Aorta (tissue), 5 donors: ENCODE measurements around the gene GRB10. TPM values are rescaled to one million over a fixed set of nuclear protein-coding genes. Genes with fewer than 3 reads are reported as not detected.
A peak's percentile ranks its signal among the peaks of the same experiment; 100 is the strongest.

Experiments
- ATAC-seq: fragments of 200-7000 bp; cut with Tn5 transposase; one replicate; pipeline ENCODE4 v1.9.1; 2022; ENCODE audit warnings: moderate library complexity; ENCODE audit not compliant: low FRiP score
- DNase-seq, 2 donors: peaks; one replicate each; pipeline ENCODE4 v3.0.0-alpha.2; 2020
- H3K27ac ChIP-seq, 2 donors: one replicate each; pipeline ENCODE4 v1.5.1; 2013; ENCODE audit warnings: low read length in 2 of 2, mild to moderate bottlenecking in 2 of 2, moderate library complexity in 2 of 2, control low read depth in 1 of 2, inconsistent platforms in 1 of 2, low read depth in 1 of 2
- H3K27me3 ChIP-seq, 2 donors: one replicate each; pipeline ENCODE4 v1.6.1; 2013; ENCODE audit warnings: control low read depth in 1 of 2, low read length in 1 of 2, mild to moderate bottlenecking in 1 of 2, moderate library complexity in 1 of 2; ENCODE audit not compliant: insufficient read depth in 2 of 2, control insufficient read depth in 1 of 2
- H3K36me3 ChIP-seq, 2 donors: one replicate each; pipeline ENCODE4 v1.6.1; 2013; ENCODE audit warnings: control low read depth in 1 of 2, low read length in 1 of 2, mild to moderate bottlenecking in 1 of 2; ENCODE audit not compliant: insufficient read depth in 2 of 2, control insufficient read depth in 1 of 2
- H3K4me1 ChIP-seq, 2 donors: one replicate each; pipeline ENCODE4 v1.6.1; 2013; ENCODE audit warnings: low read length in 2 of 2, control low read depth in 1 of 2, mild to moderate bottlenecking in 1 of 2, moderate library complexity in 1 of 2; ENCODE audit not compliant: insufficient read depth in 2 of 2, control insufficient read depth in 1 of 2
- H3K4me3 ChIP-seq, 2 donors: one replicate each; pipeline ENCODE4 v1.5.1; 2013; ENCODE audit warnings: low read length in 2 of 2, control low read depth in 1 of 2, mild to moderate bottlenecking in 1 of 2
- H3K9me3 ChIP-seq: one replicate; pipeline ENCODE4 v1.6.1; 2013; ENCODE audit warnings: mild to moderate bottlenecking, low read length; ENCODE audit not compliant: control insufficient read depth
- WGBS, 2 donors: extraction: QIAGEN DNeasy Blood & Tissue Kit; methylation state at CpG; one replicate each; pipeline ENCODE4 v1.1.7; 2013; 5-methylcytosine and 5-hydroxymethylcytosine counted together
- intact Hi-C, 2 donors: fragments of 100-400 bp; cut with DNase I; formaldehyde crosslinking; loops; one replicate each; pipeline versions ENCODE4 v1.14.2 to v1.15.0; 2022
- polyA plus RNA-seq, 2 donors: library from polyadenylated mRNA; stranded (reverse); fragments of 200-250 nt; gene quantifications; one replicate each; pipeline ENCODE4 v1.2.3, GENCODE V29; 2013
- total RNA-seq, 2 donors: library from RNA; stranded (reverse); fragmentation: NEBNext Ultra II Directional; extraction: Animal tissue kit (Norgen Biotek cat#: 25700); gene quantifications; one replicate each; pipeline ENCODE4 v1.2.1, GENCODE V29; 2021
- donor health status: healthy with polysubstance abuse.
- donor health status: Bipolar disorder and iron deficiency.
- donor health status: DM: no; HTN: no; CAD: no.
- donor health status: DM: no; HTN: no; CAD: no.
- donor health status: DM: yes; HTN: yes; CAD: no.

Gene GRB10
- total and polyA plus RNA-seq, 4 donors, result 11.8 to 108 (median 63.8) TPM

DNA sequence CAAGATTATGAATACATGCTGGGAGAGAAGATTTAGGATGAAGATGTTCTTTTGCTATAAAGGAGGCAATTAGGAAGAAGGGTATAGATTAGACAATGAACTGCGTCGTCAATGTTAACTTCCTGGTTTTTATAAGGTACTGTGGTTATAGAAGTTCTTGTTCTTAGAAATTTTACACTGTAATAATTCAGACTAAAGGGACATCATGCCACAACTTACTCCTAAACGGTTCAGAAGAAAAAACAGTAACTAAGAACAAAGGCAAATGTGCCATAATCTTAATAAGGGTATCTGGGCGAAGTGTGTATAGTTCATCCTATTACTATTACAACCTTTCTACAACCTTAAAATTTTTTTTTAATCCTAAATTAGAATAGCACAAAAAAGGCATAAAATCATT, 186.2 kb downstream of the GRB10 start:
- Histone ChIP-seq H3K4me3 (no peak overlapping the region), H3K36me3 (peaks cover 0 to 2% of the 10 kb centered on the region in 2 donors), H3K9me3 (no peaks in the 10 kb centered on the region), H3K27ac (no peak overlapping the region), H3K4me1 (no peaks in the 10 kb centered on the region), H3K27me3 (no peaks in the 10 kb centered on the region)
- intact Hi-C loops, result loop anchor here in 1 of 2 donors (10.0 kb wide), 2 partner anchors 132 to 468 kb away; no protein-coding TSS in a partner anchor
- no peak for ATAC-seq
- WGBS, 2 donors, result 88 to 89% methylated on average over 4 of the region's 4 CpGs
- DNase-seq, result no peak

- Histone ChIP-seq H3K4me3 (no peak overlapping the region), H3K4me1 (no peaks in the 10 kb centered on the region), H3K27me3 (no peaks in the 10 kb centered on the region), H3K9me3 (no peaks in the 10 kb centered on the region), H3K27ac (no peak overlapping the region), H3K36me3 (peaks cover 0 to 2% of the 10 kb centered on the region in 2 donors)
- WGBS, 2 donors, result 46 to 49% methylated on average over 5 of the region's 5 CpGs
- DNase-seq (no peak), ATAC-seq (peak; percentile 65)
- intact Hi-C loops, result loop anchor here in 1 of 2 donors (10.0 kb wide), 2 partner anchors 131 to 469 kb away; no protein-coding TSS in a partner anchor
These were observed 187.1 kb downstream of the GRB10 start for GRCh38 chr7:50595491-50596102.

DNA sequence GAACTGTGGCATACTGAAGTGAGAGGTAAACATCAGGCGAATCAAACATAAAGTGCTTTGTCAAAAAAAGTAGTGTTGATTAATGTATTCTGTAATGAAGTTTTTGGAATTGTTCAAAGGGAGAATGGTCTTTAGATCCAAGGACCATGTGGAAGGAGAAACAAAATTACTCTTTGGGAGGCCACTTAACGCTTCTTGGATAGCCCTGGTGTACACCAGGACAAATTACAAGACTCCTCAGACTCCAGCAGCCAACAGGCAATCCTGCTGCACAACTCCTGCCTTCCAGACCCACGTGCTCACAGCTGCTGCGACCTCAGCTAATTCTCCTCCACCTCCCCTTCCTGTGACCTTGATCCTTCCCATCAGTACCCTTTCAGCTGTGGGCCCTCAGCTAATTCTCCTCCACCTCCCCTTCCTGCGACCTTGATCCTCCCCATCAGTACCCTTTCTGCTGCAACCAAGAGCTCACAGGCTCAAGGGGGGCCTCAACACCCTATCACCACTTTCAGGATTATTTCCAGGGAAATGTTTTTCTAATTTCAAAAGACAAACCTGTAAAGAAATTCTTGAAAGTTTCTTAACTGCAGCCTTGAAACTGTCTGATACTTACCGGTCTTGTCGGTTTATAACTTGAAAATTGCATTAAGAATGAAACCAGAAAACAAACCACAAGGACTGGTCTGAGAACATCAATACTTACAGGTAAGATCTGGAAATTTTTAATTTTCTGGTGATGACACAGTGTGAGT, 187.8 kb downstream of the GRB10 start:
- no peaks in the 10 kb centered on the region for H3K27me3 ChIP-seq
- 79 to 85% methylated on average over 7 of the region's 7 CpGs for WGBS, 2 donors
- H3K4me3 ChIP-seq, result no peak overlapping the region
- no peaks in the 10 kb centered on the region for H3K4me1 ChIP-seq
- peaks cover 0 to 2% of the 10 kb centered on the region in 2 donors for H3K36me3 ChIP-seq
- ATAC-seq (no peak), DNase-seq (no peak)
- no peak overlapping the region for H3K27ac ChIP-seq
- intact Hi-C loops, result loop anchor here in 1 of 2 donors (10.0 kb wide), 2 partner anchors 130 to 470 kb away; no protein-coding TSS in a partner anchor
- no peaks in the 10 kb centered on the region for H3K9me3 ChIP-seq

GRCh38 chr7:50594136-50594535, 188.6 kb downstream of the GRB10 start:
- ATAC-seq (no peak), DNase-seq (no peak)
- no peaks in the 10 kb centered on the region for H3K27me3 ChIP-seq
- WGBS, 2 donors, result 81 to 89% methylated on average over 4 of the region's 4 CpGs
- H3K4me1 ChIP-seq, result no peaks in the 10 kb centered on the region
- H3K36me3 ChIP-seq, result peaks cover 0 to 2% of the 10 kb centered on the region in 2 donors
- H3K27ac ChIP-seq, result no peak overlapping the region
- intact Hi-C loops, result loop anchor here in 1 of 2 donors (10.0 kb wide), 2 partner anchors 129 to 471 kb away; no protein-coding TSS in a partner anchor
- H3K9me3 ChIP-seq, result no peaks in the 10 kb centered on the region
- H3K4me3 ChIP-seq, result no peak overlapping the region

GRCh38 chr7:50592940-50593339, 189.8 kb downstream of the GRB10 start:
- Histone ChIP-seq H3K9me3 (no peaks in the 10 kb centered on the region), H3K27me3 (no peaks in the 10 kb centered on the region), H3K36me3 (peaks cover 0 to 2% of the 10 kb centered on the region in 2 donors), H3K27ac (no peak overlapping the region), H3K4me1 (no peaks in the 10 kb centered on the region), H3K4me3 (no peak overlapping the region)
- WGBS, 2 donors, result 95 to 96% methylated on average over 13 of the region's 13 CpGs
- DNase-seq (no peak), ATAC-seq (no peak)
- intact Hi-C loops, result loop anchor here in 1 of 2 donors (10.0 kb wide), 2 partner anchors 128 to 472 kb away; no protein-coding TSS in a partner anchor

GRCh38 chr7:50591480-50592438, 190.9 kb downstream of the GRB10 start:
- DNase-seq (no peak), ATAC-seq (no peak)
- H3K4me3 ChIP-seq, result no peak overlapping the region
- H3K4me1 ChIP-seq, result no peaks in the 10 kb centered on the region
- intact Hi-C loops, result loop anchor here in 1 of 2 donors (10.0 kb wide), 2 partner anchors 127 to 473 kb away; no protein-coding TSS in a partner anchor
- no peaks in the 10 kb centered on the region for H3K27me3 ChIP-seq
- H3K9me3 ChIP-seq, result no peaks in the 10 kb centered on the region
- H3K27ac ChIP-seq, result no peak overlapping the region
- 77 to 82% methylated on average over 21 of the region's 21 CpGs for WGBS, 2 donors
- H3K36me3 ChIP-seq, result peaks cover 0 to 2% of the 10 kb centered on the region in 2 donors

DNA sequence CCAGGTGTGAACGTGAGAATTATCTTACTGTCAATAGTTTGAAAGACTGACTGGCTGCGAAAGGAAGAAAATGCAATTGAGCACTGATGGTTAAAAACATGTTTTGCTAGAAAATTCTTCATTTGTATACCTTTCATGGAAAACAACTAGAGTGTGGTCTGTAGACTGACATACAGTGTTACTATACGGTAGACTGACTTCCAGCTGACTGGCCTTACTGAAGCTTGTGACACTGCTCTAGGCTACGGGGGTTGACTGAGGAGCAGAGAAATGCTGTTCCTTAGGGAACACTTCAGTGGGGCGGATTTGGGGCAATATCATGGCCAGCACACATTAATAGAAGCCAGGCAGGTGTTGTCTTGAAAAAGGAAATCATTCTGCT, 191.6 kb downstream of the GRB10 start:
- Histone ChIP-seq H3K27ac (no peak overlapping the region), H3K36me3 (peaks cover 0 to 2% of the 10 kb centered on the region in 2 donors), H3K4me3 (no peak overlapping the region), H3K4me1 (no peaks in the 10 kb centered on the region), H3K9me3 (no peaks in the 10 kb centered on the region), H3K27me3 (no peaks in the 10 kb centered on the region)
- 92 to 94% methylated on average over 5 of the region's 5 CpGs for WGBS, 2 donors
- ATAC-seq, result no peak
- no peak for DNase-seq
- intact Hi-C loops, result loop anchor here in 1 of 2 donors (10.0 kb wide), 2 partner anchors 126 to 474 kb away; no protein-coding TSS in a partner anchor

GRCh38 chr7:50590535-50590934, 192.2 kb downstream of the GRB10 start:
- intact Hi-C loops, result loop anchor here in 1 of 2 donors (10.0 kb wide), 2 partner anchors 126 to 474 kb away; no protein-coding TSS in a partner anchor
- H3K9me3 ChIP-seq, result no peaks in the 10 kb centered on the region
- H3K27me3 ChIP-seq, result no peaks in the 10 kb centered on the region
- H3K36me3 ChIP-seq, result peaks cover 0 to 2% of the 10 kb centered on the region in 2 donors
- DNase-seq (no peak), ATAC-seq (no peak)
- no peaks in the 10 kb centered on the region for H3K4me1 ChIP-seq
- H3K27ac ChIP-seq, result no peak overlapping the region
- no peak overlapping the region for H3K4me3 ChIP-seq
- WGBS, 2 donors, result 94 to 96% methylated on average over 13 of the region's 13 CpGs
